Stimulated activated CD4-positive, alpha-beta T cell treated with anti-CD3 and anti-CD28 coated beads, Interleukin-2, amount 100 ng/mL, for 24 hours (primary cell): ENCODE data around the gene SEC14L6.
"Not testable (repeated sequence)": the region's sequence is repeated elsewhere in the genome, so short reads cannot be mapped to it uniquely, and the experiment has no call there.

ENCODE experiments used
- DNase-seq, 2 donors: peaks; one replicate each; pipeline ENCODE4 v3.0.0-alpha.2; 2020

Gene SEC14L6

GRCh38 chr22:30565341-30565740 is 18.8 kb upstream of the SEC14L6 start:
- DNase-seq = no peak

GRCh38 chr22:30564761-30565119 is 18.2 kb upstream of the SEC14L6 start:
- DNase-seq = no peak

DNA sequence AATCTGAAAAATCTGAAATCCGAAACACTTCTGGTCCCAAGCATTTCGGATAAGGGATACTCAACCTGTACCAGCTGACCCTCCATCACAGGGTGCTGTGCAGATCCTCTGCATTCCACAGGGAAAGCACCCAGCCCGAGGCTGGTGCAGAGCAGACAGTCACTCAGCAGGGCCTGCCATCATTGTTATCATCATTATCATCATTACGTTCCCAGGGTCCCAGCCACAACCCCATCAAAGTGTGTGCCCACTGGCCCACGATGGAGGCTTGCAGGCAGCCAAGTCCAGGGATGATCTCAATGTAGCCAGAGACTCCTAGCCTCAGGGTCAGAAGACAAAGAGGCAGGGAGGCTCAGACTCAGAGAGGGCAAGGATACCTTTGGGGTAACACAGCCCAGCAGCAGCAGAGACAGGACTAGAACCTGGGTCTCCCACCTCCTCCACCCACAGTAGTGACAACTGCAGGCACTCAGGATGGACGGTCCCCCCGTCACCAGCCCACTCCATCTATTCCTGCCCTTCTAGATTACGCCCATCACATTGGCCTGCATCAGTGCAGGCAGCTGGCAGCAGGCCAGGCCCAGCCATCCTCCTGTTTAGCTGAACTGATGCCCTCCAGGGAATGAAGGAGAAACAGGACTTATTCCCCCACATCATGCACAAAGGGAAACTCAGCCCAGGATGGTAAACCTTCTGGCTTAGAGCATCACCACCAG is 17.7 kb upstream of the SEC14L6 start:
- DNase-seq = no peak

- DNase-seq = no peak
These were observed 15.8 kb upstream of the SEC14L6 start for GRCh38 chr22:30562366-30562765.

DNA sequence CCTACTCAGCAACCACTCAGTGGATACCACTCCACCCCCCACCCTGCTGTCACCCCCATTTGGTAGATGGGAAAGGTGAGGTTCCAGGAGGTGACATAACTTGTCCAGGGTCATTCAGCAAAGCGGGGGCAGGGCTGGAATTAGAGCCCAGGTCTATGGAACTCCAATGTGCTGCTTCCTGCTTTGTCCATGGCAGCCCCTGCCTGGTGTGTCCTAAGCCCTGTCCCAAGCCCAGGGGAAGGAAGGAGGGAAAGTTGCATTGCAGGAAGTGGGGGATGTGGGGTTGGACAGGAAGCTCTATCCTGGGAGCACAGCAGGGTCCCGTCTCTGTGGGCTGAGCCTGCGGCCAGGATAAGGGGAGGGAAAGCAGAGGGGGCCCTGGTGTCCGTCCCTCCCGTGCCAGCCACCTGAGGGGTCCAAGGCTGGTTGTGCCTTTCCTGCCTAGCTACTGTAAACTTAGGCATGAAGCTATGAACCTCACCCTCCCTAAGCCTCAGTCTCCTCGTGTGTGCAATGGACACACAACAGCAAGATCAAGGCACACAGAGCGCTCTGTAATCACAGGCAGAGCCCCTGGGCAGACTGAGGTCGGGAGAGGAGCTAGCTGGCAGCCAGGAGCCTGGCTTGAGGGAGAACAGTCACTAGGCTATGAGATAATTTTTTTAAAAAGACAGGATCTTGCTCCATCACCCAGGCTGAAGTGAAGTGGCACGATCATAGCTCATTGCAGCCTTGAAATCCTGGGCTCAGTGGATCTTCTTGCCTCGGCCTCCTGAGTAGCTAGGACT is 15.1 kb upstream of the SEC14L6 start:
- no peak for DNase-seq

DNA sequence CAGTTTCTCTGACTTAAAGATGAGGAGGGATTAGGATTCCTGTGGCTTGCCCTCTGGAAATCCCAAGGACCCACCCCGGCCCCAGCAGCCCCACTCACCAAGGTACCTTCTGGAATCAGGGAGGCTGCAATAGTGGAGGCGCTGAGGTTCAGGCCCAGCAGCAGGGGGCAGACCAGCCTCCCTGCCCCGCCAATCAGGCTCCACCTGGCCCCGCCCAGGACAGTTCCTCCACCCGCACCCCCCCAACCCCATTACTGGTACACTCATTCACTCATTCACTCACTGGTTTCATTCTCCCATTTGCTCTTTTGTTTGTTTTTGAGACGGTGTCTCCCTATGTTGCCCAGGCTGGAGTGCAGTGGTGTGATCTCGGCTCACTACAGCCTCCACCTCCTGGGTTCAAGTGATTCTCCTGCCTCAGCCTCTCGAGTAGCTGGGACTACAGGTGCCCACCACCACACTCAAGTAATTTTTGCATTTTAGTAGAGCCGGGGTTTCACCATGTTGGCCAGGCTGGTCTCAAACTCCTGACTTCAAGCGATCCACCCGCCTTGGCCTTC is 14.2 kb upstream of the SEC14L6 start:
- not testable (repeated sequence) for DNase-seq

DNA sequence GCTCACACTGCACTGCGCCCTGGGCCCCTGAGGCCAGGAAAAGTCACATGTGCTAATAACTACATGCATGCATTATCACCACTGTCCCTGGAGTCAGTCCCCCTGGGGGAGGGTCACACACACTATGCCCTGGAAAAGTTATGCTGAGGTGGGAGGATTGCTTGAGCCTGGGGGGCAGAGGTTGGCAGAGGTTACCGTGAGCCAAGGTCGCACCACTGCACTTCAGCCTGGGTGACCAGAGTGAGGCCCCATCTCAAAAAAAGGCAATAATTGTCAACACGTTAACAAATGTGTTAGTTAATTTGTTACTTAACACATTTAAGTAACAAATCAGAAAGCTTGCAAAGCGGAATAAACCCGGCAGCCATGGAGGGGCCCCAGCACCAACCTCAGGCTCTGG is 13.3 kb upstream of the SEC14L6 start:
- DNase-seq = no peak

DNA sequence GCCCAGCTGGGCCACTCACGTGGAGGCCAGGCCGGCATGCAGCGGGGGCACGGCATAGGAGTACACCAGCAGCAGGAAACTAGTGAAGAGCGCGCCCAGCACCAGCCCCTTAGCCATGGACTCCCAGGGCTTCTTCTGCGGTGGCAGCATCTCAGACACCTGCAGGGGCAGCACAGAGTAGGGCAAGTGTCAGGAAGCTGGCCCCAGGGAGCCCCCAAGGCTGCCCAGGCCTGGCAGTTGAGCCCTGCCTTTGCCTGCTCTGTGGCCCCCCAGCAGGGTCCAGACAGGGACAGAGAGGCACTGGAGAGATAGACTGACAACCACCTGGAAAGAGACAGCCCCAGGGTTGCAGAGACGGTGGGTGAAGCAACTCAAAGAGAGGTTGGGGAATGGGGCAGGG is 10.7 kb upstream of the SEC14L6 start:
- DNase-seq = no peak

GRCh38 chr22:30556388-30556787 is 9.8 kb upstream of the SEC14L6 start:
- no peak for DNase-seq

- no peak for DNase-seq
These were observed 9.0 kb upstream of the SEC14L6 start for GRCh38 chr22:30555282-30556210.

DNA sequence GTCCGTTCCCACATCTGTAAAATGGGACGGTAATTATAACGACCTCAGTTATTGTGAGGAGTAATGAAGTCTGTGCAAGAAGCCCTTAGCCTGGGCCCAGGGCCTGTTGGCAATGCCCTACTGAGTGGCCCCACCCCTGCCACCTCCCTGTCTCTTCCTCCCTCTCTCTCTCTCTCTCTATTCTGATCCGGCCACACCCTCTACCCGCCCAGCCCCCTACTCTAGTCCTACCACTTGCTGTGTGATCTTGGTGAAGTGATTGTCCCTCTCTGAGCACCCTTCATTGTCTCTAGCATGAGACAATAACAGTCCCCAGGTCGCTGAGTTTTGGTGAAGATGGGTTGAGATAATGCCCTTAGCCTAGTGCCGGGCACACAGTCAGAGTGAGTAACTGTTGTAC is 7.4 kb upstream of the SEC14L6 start:
- DNase-seq = no peak

DNA sequence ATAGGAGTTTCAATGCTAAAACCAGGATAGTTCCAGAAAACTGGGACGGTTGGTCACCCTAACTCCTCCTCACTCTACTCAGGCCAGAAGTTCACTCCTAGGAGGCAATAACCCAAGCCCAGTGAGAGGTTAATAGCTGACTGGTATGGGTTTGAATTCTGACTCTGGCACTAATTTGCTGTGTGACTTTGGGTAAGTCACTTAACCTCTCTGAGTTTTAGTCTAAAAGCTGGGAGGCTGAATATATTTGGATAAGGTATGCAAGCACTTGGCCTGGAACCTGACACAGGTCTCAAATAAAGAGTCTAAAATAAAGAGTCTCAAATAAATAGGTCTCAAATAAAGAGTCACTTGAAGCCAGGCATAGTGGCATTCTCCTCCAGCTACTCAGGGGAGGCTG is 6.2 kb upstream of the SEC14L6 start:
- DNase-seq = no peak

DNA sequence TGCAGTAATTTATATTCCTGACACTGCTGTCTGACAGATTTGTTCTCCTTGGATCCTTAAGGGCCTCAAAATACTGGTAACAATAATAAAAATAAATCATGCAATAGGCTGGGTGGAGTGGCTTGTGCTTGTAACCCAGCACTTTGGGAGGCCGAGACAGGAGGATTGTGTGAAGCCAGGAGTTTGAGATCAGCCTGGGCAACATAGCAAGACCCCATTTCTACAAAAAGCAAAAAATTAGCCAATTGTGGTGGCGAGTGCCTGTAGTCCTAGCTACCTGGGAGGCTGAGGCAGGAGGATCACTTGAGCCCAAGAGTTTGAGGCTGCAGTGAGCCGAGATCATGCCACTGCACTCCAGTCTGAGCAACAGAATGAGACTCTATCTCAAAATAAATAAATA is 5.3 kb upstream of the SEC14L6 start:
- DNase-seq = not testable (repeated sequence)

DNA sequence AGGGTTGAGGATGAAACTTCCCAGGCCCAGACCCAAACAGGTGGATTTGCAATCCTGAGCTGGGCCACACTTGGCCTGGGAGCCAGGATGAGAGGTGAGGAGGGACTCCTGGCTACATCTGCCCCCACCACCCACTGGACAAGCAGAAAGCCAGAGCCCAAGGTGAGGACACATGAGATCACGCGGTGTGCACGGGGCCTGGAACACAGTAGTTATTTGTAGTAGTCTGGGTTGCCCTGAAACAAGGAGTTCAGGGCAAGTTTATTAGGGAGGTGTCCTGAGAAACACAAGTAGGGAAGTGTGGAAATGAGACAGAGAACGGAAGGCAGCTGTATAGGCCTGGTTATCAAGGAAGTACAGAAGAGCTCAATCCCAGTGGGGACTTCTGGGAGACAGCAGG is 647 bp upstream of the SEC14L6 start:
- DNase-seq = no peak

DNA sequence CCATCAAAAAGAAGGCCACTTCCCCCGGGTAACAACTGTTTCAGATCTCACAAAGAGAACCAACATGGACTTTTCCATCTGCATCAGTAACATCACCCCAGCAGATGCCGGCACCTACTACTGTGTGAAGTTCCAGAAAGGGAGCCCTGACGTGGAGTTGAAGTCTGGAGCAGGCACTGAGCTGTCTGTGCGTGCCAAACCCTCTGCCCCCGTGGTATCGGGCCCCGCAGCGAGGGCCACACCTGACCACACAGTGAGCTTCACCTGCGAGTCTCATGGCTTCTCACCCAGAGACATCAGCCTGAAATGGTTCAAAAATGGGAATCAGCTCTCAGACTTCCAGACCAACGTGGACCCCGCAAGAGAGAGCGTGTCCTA is 3.7 kb downstream of the SEC14L6 start:
- DNase-seq = no peak

DNA sequence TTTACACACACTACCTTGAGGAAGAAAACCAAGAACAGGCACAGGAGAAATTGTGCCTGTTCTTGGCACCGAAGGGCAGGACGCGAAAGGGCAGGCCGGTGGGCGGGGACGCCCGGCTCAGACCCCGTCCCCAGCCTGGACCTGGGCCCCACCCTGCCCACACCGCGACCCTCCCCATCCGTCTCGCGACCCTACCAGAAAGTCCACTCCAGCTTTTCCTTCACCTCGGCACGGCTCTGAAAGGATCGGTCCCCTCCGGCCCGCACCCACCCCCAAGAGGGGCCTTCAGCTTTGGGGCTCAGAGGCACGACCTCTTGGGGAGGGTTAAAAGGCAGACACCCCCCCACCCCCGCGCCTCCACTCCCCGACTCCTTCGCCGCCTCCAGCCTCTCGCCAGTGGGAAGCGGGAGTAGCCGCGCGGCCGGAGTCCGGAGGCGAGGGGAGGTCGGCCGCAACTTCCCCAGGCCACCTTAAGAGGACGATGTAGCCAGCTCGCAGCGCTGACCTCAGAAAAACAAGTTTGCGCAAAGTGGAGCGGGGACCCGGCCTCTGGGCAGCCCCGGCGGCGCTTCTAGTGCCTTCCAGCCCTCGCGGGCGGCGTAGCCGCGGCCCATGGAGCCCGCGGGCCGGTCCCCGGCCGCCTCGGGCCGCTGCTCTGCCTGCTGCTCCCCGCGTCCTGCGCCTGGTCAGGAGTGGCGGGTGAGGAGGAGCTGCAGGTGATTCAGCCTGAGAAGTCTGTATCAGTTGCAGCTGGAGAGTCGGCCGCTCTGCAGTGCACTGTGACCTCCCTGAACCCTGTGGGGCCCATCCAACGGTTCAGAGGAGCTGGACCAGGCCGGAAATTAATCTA is 4.4 kb downstream of the SEC14L6 start:
- DNase-seq = peak in 1 of 2 donors; percentile 4

DNA sequence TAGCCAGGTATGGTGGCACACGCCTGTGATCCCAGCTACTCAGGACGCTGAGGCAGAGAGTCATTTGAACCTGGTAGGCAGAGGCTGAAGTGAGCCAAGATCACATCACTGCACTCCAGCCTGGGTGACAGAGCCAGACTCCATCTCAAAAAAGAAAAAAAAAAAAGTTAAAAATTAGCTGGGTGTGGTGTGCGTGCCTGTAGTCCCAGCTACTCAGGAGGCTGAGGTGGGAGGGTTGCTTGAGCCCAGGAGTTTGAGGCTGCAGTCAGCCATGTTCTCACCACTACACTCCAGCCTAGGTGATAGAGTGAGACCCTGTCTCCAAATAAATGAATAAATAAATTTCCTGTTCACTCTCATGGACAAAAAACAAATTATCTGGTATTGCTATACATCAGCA is 5.0 kb downstream of the SEC14L6 start:
- not testable (repeated sequence) for DNase-seq

GRCh38 chr22:30539368-30539767 is 7.2 kb downstream of the SEC14L6 start:
- no peak for DNase-seq

- no peak for DNase-seq
These were observed 8.3 kb downstream of the SEC14L6 start for GRCh38 chr22:30538280-30538679.

- no peak for DNase-seq
These were observed 9.3 kb downstream of the SEC14L6 start for GRCh38 chr22:30537083-30537731.

DNA sequence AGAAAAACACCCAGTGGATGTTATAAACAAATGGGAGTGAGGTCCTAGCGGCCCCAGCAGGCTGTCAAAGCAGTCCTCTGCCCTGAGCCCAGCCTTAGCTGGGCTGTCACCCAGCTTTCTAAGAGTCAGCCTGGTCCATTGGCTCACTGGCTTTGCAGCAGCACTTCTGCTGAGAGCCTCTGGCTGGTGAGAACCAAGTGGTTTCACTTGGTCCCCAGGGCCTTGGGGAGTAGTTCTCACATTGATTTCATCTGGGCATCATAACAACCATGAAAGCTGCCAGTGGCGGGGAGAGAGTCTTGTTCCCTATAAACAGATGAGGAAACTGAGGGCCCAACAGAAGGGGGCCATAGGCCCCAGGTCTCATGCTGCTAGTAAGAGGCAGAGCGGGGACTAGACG is 11.4 kb downstream of the SEC14L6 start:
- DNase-seq = no peak
